WI38 (cell line): ENCODE data around the gene PRR5.
"Not testable (repeated sequence)": the region's sequence is repeated elsewhere in the genome, so short reads cannot be mapped to it uniquely, and the experiment has no call there.

ENCODE experiments used
- H3K4me3 ChIP-seq: 2 replicates; pipeline ENCODE4 v1.5.1; 2011; ENCODE audit warnings: low read depth, mild to moderate bottlenecking, control low read depth, low read length
- TF ChIP-seq, protein P1 (sequence below): IDR thresholded peaks from 2 replicates; pipeline ENCODE4 v1.5.1; 2012; ENCODE audit warnings: low read depth, mild to moderate bottlenecking, control low read depth, low read length

The PRR5 gene

DNA sequence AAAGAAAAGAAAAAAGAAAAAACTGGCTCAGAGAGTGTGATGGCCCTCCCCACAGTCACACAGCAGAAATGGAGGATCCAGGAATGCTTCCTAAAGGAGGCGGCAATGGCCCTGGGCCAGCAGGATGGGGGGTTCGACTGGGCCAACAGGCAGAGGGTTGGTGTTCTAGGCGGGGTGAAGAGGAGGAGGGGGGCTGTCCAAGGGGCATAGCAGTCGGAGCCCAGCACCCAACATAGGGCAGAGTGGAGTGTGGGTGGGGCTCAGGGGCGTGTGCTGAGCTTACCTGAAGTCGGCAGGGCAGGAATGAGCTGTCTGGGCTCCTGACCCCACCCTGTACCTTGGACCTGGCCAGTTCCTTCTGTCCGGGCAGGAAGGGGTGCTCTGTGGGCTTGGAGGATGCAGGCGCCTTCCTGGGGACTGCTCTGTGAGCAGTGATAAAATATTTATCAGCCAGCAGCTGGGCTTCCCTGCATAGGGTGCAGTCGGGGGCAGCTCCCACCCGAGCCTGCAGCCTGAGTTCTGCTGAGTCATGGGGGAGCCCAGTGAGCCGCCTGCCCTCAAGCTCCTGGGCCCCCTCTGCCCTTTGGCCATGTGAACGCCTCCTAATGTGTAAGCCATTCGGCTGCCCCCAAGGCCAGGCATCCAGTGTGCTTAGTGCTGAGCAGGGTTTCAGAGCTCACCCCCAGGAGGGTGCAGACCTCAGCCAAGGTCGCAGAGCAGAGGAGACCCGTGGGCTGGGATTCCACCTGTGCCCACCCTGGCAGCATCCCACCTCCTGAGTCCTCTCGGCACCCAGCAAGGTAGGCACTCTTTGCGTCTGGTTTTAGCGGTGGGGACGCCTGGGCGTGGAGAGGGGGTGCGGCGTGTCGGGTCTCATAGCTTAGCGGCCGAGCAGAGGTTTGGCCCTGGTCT is 25.3 kb upstream of the PRR5 start:
- TF ChIP-seq, protein P1, sequence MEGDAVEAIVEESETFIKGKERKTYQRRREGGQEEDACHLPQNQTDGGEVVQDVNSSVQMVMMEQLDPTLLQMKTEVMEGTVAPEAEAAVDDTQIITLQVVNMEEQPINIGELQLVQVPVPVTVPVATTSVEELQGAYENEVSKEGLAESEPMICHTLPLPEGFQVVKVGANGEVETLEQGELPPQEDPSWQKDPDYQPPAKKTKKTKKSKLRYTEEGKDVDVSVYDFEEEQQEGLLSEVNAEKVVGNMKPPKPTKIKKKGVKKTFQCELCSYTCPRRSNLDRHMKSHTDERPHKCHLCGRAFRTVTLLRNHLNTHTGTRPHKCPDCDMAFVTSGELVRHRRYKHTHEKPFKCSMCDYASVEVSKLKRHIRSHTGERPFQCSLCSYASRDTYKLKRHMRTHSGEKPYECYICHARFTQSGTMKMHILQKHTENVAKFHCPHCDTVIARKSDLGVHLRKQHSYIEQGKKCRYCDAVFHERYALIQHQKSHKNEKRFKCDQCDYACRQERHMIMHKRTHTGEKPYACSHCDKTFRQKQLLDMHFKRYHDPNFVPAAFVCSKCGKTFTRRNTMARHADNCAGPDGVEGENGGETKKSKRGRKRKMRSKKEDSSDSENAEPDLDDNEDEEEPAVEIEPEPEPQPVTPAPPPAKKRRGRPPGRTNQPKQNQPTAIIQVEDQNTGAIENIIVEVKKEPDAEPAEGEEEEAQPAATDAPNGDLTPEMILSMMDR = no peak
- H3K4me3 ChIP-seq = no peak overlapping the region

DNA sequence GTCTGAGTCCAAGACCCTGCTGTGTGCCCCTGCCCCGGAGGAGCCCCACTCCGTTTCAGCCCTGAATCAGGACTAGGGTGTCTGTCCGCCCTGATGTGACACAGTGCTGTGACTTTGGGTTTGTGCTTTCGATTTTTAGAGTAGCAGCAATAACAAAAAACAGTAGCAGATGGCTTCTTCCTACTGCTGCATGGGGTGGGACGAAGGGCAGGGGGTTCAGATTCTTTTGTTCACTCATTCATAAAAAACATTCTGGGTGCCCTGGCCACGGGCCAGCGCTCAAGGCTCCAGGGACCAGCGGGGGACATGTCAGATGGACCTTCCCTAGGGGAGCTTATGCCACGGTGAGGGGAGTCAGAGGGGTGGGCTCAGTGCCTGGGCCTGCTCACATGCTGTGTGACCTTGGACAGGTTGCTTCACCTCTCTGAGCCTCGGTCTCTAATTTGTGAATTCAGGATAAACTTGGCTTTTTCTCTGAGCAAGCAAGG is 24.6 kb upstream of the PRR5 start:
- H3K4me3 ChIP-seq = no peak overlapping the region
- TF ChIP-seq, protein P1 = no peak

- TF ChIP-seq, protein P1 = no peak
- no peak overlapping the region for H3K4me3 ChIP-seq
Observed at GRCh38 chr22:44677871-44678555, 24.0 kb upstream of the PRR5 start.

DNA sequence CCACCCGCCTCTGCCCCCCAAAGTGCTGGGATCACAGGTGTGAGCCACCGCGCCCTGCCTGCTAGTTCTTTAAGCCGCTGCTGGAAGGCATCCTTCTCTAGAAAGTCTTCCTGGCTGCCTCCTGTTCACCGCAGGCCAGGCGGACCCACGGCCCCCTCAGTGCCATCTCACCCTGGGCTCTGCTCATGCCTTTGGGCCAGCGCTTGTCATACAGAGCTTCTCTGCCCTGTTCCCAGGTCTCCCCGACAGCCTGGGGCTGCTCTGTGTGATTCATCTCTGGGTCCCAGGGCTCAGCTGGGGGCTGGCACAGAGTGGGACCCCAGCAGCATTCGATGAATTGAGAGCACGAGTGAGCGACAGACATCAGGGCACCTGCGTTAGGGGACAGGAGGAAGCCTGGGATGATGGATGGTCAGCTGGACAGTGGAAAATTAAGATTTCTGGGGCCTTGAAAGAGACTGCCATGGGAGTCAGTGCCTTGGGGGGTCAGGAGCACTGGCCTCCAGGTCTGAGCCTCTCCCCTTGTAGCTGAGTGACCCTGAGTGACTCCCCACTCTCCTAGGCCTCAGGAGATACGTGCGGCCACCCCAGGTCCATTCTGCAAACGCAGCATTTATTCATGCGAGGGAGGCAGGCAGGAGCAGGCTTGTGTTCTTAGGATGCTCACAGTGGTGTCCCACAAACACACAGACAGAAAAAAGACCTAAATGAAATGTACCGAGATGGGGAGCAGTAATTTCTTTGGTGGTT is 23.3 kb upstream of the PRR5 start:
- TF ChIP-seq, protein P1 = no peak
- H3K4me3 ChIP-seq = no peak overlapping the region

DNA sequence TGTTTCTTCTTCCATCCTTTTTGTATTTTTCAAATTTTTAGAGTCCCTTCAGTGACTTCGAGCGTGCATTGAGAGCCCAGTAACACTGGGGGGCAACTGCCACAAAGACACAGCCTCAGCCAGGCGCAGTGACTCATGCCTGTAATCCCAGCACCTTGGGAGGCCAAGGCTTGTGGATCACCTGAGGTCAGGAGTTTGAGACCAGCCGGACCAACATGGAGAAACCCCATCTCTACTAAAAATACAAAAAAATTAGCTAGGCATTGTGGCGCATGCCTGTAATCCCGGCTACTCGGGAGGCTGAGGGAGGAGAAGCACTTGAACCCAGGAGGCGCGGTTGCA is 22.7 kb upstream of the PRR5 start:
- H3K4me3 ChIP-seq = not testable (repeated sequence)

DNA sequence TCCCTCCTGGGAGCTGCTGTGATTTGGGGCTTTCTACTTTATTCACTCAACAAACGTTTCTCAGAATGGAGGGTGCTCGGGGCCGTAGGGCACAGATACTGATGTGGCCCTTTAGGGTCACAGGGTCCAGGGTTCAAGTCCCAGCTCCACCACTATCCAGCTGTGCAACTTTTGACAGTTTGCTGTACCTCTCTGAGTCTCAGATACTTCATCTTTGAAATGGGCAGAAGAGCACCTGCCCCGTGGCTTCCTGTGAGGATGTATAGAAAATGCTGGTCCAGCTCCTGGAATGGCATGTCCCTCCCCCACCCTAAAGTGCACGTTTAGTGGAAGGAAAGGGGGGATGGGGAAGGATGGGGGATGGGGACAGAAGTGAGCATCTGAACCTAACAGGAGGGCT is 21.9 kb upstream of the PRR5 start:
- TF ChIP-seq, protein P1 = no peak
- H3K4me3 ChIP-seq = no peak overlapping the region

DNA sequence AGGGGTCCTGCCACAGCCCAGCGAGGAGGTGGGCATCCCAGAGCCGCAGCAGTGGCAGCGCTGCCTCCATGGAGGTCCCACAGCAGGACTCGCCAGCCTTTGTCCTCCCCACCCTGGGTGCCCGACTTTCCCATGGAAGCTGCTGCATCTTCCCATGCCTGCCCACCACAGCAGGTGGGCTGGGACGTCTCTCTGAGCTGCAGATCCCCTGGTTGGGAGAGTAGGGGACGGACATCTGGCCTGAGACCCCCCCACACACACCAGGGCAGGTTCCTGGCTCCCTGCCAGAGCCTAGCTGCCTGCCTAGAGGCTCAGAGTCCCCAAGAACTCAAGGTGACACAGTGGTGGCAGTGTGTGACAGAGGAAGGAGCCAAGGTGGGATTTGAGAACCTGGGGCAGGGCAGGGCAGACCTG is 21.5 kb upstream of the PRR5 start:
- no peak overlapping the region for H3K4me3 ChIP-seq
- TF ChIP-seq, protein P1 = no peak
